ENCODE measurements around the gene CALN1.
"Not testable (repeated sequence)": the region's sequence is repeated elsewhere in the genome, so short reads cannot be mapped to it uniquely, and the experiment has no call there.

Gene CALN1

DNA sequence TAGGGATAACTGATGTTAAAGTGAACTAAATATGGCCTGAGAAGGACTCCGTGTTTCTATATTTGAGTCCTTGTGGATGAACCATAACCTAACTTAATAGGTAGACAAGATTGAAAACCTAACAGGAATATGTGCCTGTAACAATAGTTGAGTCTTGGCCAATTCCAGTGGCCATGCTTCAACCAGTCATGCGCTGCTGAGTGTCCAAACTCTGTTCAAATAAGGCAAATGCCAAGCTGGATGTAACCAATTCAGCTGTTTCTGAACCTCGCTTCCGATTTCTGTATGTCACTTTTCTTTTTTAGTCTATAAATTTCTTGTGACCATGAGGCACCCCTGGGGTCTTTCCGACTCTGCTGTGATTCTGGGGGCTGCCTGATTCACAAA, 672.0 kb downstream of the CALN1 start:
- H2AFZ ChIP-seq (ENCODE audit: low read depth, low read length): no peak overlapping the region
- no peak overlapping the region for H3K4ac ChIP-seq (ENCODE audit: low read depth in 1 of 2, low read length in 2 of 2)
- 82% methylated on average over 4 of the region's 5 CpGs for WGBS
- no peaks in the 10 kb centered on the region for H3K27me3 ChIP-seq (ENCODE audit: control insufficient read depth in 1 of 2, insufficient read depth in 1 of 2, low read length in 2 of 2)
- no peak overlapping the region for H4K8ac ChIP-seq (ENCODE audit: low read length)
- H3K27ac ChIP-seq (ENCODE audit: low read length, poor library complexity, severe bottlenecking): no peak overlapping the region
- no peak overlapping the region for H2BK5ac ChIP-seq (ENCODE audit: low read depth, low read length, poor library complexity, severe bottlenecking)
- peaks cover 3% of the 10 kb centered on the region for H3K4me1 ChIP-seq (ENCODE audit: control insufficient read depth, insufficient read depth, low read depth, low read length)
- no peak overlapping the region for H2BK15ac ChIP-seq (ENCODE audit: low read depth, poor library complexity, severe bottlenecking)
- no peak overlapping the region for H3K4me3 ChIP-seq (ENCODE audit: insufficient read depth in 1 of 2, low read depth in 1 of 2, low read length in 2 of 2)
- no peaks in the 10 kb centered on the region for H3K79me1 ChIP-seq (replicated peaks; ENCODE audit: low read length, poor library complexity, severe bottlenecking)
- no peak overlapping the region for H2BK12ac ChIP-seq (ENCODE audit: low read length in 2 of 2)
- H3K14ac ChIP-seq (ENCODE audit: low read length in 2 of 2): no peak overlapping the region
- no peaks in the 10 kb centered on the region for H3K36me3 ChIP-seq (ENCODE audit: control insufficient read depth in 1 of 2, insufficient read depth in 2 of 2, low read depth in 1 of 2, low read length in 2 of 2)
- no peak overlapping the region for H4K91ac ChIP-seq (ENCODE audit: low read length)
- DNase-seq: no peak
- no peak overlapping the region for H3K18ac ChIP-seq (ENCODE audit: low read depth in 1 of 2, low read length in 2 of 2)
- H3K9me3 ChIP-seq (ENCODE audit: control insufficient read depth, low read length): no peaks in the 10 kb centered on the region
- H3K9ac ChIP-seq (ENCODE audit: low read length): no peak overlapping the region
- H3K23ac ChIP-seq (ENCODE audit: low read length in 2 of 2): no peak overlapping the region
- no peak overlapping the region for H2BK120ac ChIP-seq (ENCODE audit: low read depth, low read length)
- no peak overlapping the region for H2AK5ac ChIP-seq (ENCODE audit: low read length, severe bottlenecking)
- H3K4me2 ChIP-seq (ENCODE audit: low read length, poor library complexity, severe bottlenecking): no peak overlapping the region

DNA sequence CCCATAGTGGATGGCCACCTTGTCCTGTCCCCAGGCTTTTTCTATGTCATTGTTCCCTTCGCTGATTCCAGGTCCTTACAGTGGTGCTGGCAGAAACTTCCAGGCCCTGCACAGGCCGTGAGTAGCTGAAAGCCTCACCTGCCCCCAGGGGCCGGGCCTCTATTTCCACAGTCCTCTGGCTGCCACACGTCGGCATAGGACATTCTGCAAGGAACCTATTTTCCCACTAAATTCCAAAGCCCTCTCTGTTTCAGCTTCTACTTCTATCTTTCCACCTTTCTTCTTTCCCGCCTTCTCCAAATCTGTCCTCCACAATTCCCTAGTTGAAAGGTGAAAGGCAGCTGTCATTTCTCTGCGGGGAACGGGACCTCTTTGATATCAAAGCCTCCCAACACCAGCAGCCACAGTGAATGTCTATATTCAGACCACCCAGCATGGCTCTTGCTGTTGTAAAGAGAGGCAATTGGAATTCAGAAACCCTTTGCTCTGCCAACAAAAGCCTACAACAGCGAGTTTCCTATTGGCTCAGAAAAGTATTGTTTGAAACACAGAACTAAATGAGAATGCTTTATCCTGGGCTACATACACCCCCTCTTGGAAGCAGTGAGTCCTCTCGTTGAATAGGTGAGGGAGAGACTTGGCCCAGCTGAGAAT, 672.5 kb downstream of the CALN1 start:
- Histone ChIP-seq H2AK5ac (ENCODE audit: low read length, severe bottlenecking) (no peak overlapping the region), H2BK5ac (ENCODE audit: low read depth, low read length, poor library complexity, severe bottlenecking) (no peak overlapping the region), H3K23ac (ENCODE audit: low read length in 2 of 2) (no peak overlapping the region), H3K27me3 (ENCODE audit: control insufficient read depth in 1 of 2, insufficient read depth in 1 of 2, low read length in 2 of 2) (no peaks in the 10 kb centered on the region), H3K4ac (ENCODE audit: low read depth in 1 of 2, low read length in 2 of 2) (no peak overlapping the region), H3K4me2 (ENCODE audit: low read length, poor library complexity, severe bottlenecking) (no peak overlapping the region), H3K9ac (ENCODE audit: low read length) (no peak overlapping the region), H3K36me3 (ENCODE audit: control insufficient read depth in 1 of 2, insufficient read depth in 2 of 2, low read depth in 1 of 2, low read length in 2 of 2) (no peaks in the 10 kb centered on the region), H2BK15ac (ENCODE audit: low read depth, poor library complexity, severe bottlenecking) (no peak overlapping the region), H4K91ac (ENCODE audit: low read length) (no peak overlapping the region), H3K9me3 (ENCODE audit: control insufficient read depth, low read length) (no peaks in the 10 kb centered on the region), H2AFZ (ENCODE audit: low read depth, low read length) (no peak overlapping the region), H4K8ac (ENCODE audit: low read length) (no peak overlapping the region), H3K79me1 (replicated peaks; ENCODE audit: low read length, poor library complexity, severe bottlenecking) (no peaks in the 10 kb centered on the region), H3K4me1 (ENCODE audit: control insufficient read depth, insufficient read depth, low read depth, low read length) (peaks cover 3% of the 10 kb centered on the region), H2BK12ac (ENCODE audit: low read length in 2 of 2) (no peak overlapping the region), H3K4me3 (ENCODE audit: insufficient read depth in 1 of 2, low read depth in 1 of 2, low read length in 2 of 2) (no peak overlapping the region), H3K14ac (ENCODE audit: low read length in 2 of 2) (no peak overlapping the region), H3K18ac (ENCODE audit: low read depth in 1 of 2, low read length in 2 of 2) (no peak overlapping the region), H2BK120ac (ENCODE audit: low read depth, low read length) (no peak overlapping the region), H3K27ac (ENCODE audit: low read length, poor library complexity, severe bottlenecking) (no peak overlapping the region)
- no peak for DNase-seq
- 80% methylated on average over 9 of the region's 10 CpGs for WGBS

DNA sequence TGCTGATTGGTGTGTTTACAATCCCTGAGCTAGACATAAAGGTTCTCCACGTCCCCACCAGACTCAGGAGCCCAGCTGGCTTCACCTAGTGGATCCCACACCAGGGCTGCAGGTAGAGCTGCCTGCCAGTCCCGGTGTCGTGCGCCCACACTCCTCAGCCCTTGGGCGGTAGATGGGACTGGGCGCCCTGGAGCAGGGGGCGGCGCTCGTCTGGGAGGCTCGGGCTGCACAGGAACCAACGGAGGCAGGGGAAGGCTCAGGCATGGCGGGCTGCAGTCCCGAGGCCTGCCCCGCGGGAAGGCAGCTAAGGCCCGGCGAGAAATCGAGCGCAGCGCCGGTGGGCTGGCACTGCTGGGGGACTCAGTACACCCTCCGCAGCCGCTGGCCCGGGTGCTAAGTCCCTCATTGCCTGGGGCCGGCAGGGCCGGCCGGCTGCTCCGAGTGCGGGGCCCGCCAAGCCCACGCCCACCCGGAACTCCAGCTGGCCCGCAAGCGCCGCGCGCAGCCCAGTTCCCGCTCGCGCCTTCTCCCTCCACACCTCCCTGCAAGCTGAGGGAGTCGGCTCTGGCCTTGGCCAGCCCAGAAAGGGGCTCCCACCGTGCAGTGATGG, 674.1 kb downstream of the CALN1 start:
- H3K27me3 ChIP-seq (ENCODE audit: control insufficient read depth in 1 of 2, insufficient read depth in 1 of 2, low read length in 2 of 2); H4K8ac ChIP-seq (ENCODE audit: low read length); H3K4me3 ChIP-seq (ENCODE audit: insufficient read depth in 1 of 2, low read depth in 1 of 2, low read length in 2 of 2); H4K91ac ChIP-seq (ENCODE audit: low read length); H2AK5ac ChIP-seq (ENCODE audit: low read length, severe bottlenecking); H2BK15ac ChIP-seq (ENCODE audit: low read depth, poor library complexity, severe bottlenecking); H2BK5ac ChIP-seq (ENCODE audit: low read depth, low read length, poor library complexity, severe bottlenecking); H3K23ac ChIP-seq (ENCODE audit: low read length in 2 of 2); H3K9ac ChIP-seq (ENCODE audit: low read length); H2BK120ac ChIP-seq (ENCODE audit: low read depth, low read length); H3K4ac ChIP-seq (ENCODE audit: low read depth in 1 of 2, low read length in 2 of 2); H3K27ac ChIP-seq (ENCODE audit: low read length, poor library complexity, severe bottlenecking); H3K79me1 ChIP-seq (replicated peaks; ENCODE audit: low read length, poor library complexity, severe bottlenecking); H3K14ac ChIP-seq (ENCODE audit: low read length in 2 of 2); H3K36me3 ChIP-seq (ENCODE audit: control insufficient read depth in 1 of 2, insufficient read depth in 2 of 2, low read depth in 1 of 2, low read length in 2 of 2); H3K4me2 ChIP-seq (ENCODE audit: low read length, poor library complexity, severe bottlenecking); H2AFZ ChIP-seq (ENCODE audit: low read depth, low read length); H3K18ac ChIP-seq (ENCODE audit: low read depth in 1 of 2, low read length in 2 of 2); H3K4me1 ChIP-seq (ENCODE audit: control insufficient read depth, insufficient read depth, low read depth, low read length); DNase-seq; H3K9me3 ChIP-seq (ENCODE audit: control insufficient read depth, low read length); H2BK12ac ChIP-seq (ENCODE audit: low read length in 2 of 2): not testable (repeated sequence)
- WGBS: 90% methylated on average over 38 of the region's 42 CpGs

DNA sequence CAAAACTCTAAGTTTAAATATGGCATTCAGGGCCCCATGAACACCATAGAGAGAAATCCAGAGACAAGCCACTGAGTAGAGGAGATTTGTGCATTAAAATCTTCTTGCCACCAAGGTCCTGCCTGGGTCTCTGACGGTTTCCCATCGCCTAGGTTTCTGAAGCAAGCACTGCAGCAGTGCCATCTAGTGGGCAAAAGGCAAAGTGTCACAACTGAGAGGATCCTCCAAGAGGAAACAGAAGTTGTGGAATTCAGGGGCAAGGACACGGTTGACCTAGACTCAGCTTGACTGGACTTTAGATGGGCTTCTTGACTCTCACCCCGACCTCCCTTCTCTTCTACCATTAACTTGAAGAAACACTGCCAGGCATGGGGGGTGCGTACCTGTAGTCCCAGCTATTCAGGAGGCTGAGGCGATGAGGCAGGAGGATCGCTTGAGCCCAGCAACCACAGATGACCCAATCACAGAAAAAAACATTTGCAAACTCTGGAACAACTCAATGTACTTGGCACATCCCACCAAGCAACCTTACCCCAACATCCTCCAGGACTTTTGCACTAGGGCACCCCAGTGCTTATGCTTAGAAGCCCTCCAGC, 676.1 kb downstream of the CALN1 start:
- no peaks in the 10 kb centered on the region for H3K36me3 ChIP-seq (ENCODE audit: control insufficient read depth in 1 of 2, insufficient read depth in 2 of 2, low read depth in 1 of 2, low read length in 2 of 2)
- H3K9me3 ChIP-seq (ENCODE audit: control insufficient read depth, low read length): no peaks in the 10 kb centered on the region
- H3K9ac ChIP-seq (ENCODE audit: low read length): no peak overlapping the region
- no peak overlapping the region for H3K14ac ChIP-seq (ENCODE audit: low read length in 2 of 2)
- H2BK5ac ChIP-seq (ENCODE audit: low read depth, low read length, poor library complexity, severe bottlenecking): no peak overlapping the region
- H2AK5ac ChIP-seq (ENCODE audit: low read length, severe bottlenecking): no peak overlapping the region
- no peak overlapping the region for H2BK12ac ChIP-seq (ENCODE audit: low read length in 2 of 2)
- H3K4me1 ChIP-seq (ENCODE audit: control insufficient read depth, insufficient read depth, low read depth, low read length): peaks cover 5% of the 10 kb centered on the region
- H3K4me3 ChIP-seq (ENCODE audit: insufficient read depth in 1 of 2, low read depth in 1 of 2, low read length in 2 of 2): no peak overlapping the region
- no peak overlapping the region for H2AFZ ChIP-seq (ENCODE audit: low read depth, low read length)
- no peak overlapping the region for H4K91ac ChIP-seq (ENCODE audit: low read length)
- H3K18ac ChIP-seq (ENCODE audit: low read depth in 1 of 2, low read length in 2 of 2): no peak overlapping the region
- H3K23ac ChIP-seq (ENCODE audit: low read length in 2 of 2): no peak overlapping the region
- H3K79me1 ChIP-seq (replicated peaks; ENCODE audit: low read length, poor library complexity, severe bottlenecking): no peaks in the 10 kb centered on the region
- no peak overlapping the region for H2BK15ac ChIP-seq (ENCODE audit: low read depth, poor library complexity, severe bottlenecking)
- H3K27me3 ChIP-seq (ENCODE audit: control insufficient read depth in 1 of 2, insufficient read depth in 1 of 2, low read length in 2 of 2): no peaks in the 10 kb centered on the region
- DNase-seq: peak; percentile 53
- H3K4ac ChIP-seq (ENCODE audit: low read depth in 1 of 2, low read length in 2 of 2): no peak overlapping the region
- WGBS: 37% methylated on average over 7 of the region's 7 CpGs
- H3K4me2 ChIP-seq (ENCODE audit: low read length, poor library complexity, severe bottlenecking): no peak overlapping the region
- H2BK120ac ChIP-seq (ENCODE audit: low read depth, low read length): no peak overlapping the region
- H4K8ac ChIP-seq (ENCODE audit: low read length): no peak overlapping the region
- no peak overlapping the region for H3K27ac ChIP-seq (ENCODE audit: low read length, poor library complexity, severe bottlenecking)
